GM12878 (cell line): ENCODE data around the gene CDC34. TPM values are rescaled to one million over a fixed set of nuclear protein-coding genes. Genes with fewer than 3 reads are reported as not detected.

ENCODE experiments used
- ATAC-seq: fragments of 200-7000 bp; cut with Tn5 transposase; 3 replicates; pipeline ENCODE4 v1.9.1; 2020; ENCODE audit warnings: mild to moderate bottlenecking, moderate library complexity
- Bru-seq: library from RNA; stranded (reverse); fragments of 400-500 nt; gene quantifications from one replicate; lab custom pipeline; 2021; lab: Mats Ljungman, UMichigan
- BruChase-seq, 2 experiments: library from RNA; stranded (reverse); fragments of 400-500 nt; gene quantifications; one replicate each; lab custom pipeline; 2021; lab: Mats Ljungman, UMichigan
- BruUV-seq: library from RNA; stranded (reverse); fragments of 400-500 nt; replicated peaks from 2 replicates; lab custom pipeline; 2021; lab: Mats Ljungman, UMichigan
- CTCF ChIA-PET: fragments of 300-600 bp; sonication (Branson Sonifier 250); formaldehyde crosslinking; extraction: SDS; loops from one replicate; lab custom pipeline; 2021; ENCODE audit warnings: inconsistent platforms; lab: Yijun Ruan, JAX
- POLR2A ChIA-PET: fragments of 350-600 bp; formaldehyde crosslinking; extraction: SDS; loops from one replicate; lab custom pipeline; 2021; ENCODE audit warnings: inconsistent platforms; lab: Charles Lee
- RAD21 ChIA-PET: fragments of 300-600 bp; sonication (Branson Sonifier 250); formaldehyde crosslinking; loops from one replicate; lab custom pipeline; 2023; ENCODE audit warnings: antibody characterized with exemption; ENCODE audit not compliant: unreplicated experiment; lab: Charles Lee
- SMC1A ChIA-PET: fragments of 300-600 bp; sonication (Branson Sonifier 250); formaldehyde crosslinking; loops from one replicate; lab custom pipeline; 2023; ENCODE audit not compliant: unreplicated experiment, uncharacterized antibody; lab: Charles Lee
- DNase-seq: peaks from one replicate; pipeline ENCODE4 v3.0.0-alpha.2; 2011; ENCODE audit warnings: low read depth, low spot score
- FAIRE-seq: peaks from 3 replicates; lab custom pipeline; 2011; peaks lifted over from hg19 to GRCh38; lab: Jason Lieb, UNC
- H2AFZ ChIP-seq: 2 replicates; pipeline ENCODE4 v1.6.0; 2011; ENCODE audit warnings: low read depth, low read length, control low read depth; ENCODE audit not compliant: control insufficient read depth
- H3K27ac ChIP-seq: 2 replicates; pipeline ENCODE4 v1.5.1; 2011; ENCODE audit warnings: control low read depth; ENCODE audit not compliant: control insufficient read depth, insufficient read depth
- H3K27me3 ChIP-seq, 2 experiments: replicated peaks in 1 of 2; 2 replicates each; pipeline versions ENCODE4 v1.6.0 to v1.6.1; 2011; ENCODE audit warnings: low read length in 1 of 2; ENCODE audit not compliant: control insufficient read depth in 2 of 2, insufficient read depth in 2 of 2
- H3K36me3 ChIP-seq, 2 experiments: 2 replicates each; pipeline ENCODE4 v1.5.1; 2011; ENCODE audit warnings: low read length in 1 of 2; ENCODE audit not compliant: control insufficient read depth in 2 of 2, insufficient read depth in 2 of 2
- H3K4me1 ChIP-seq: 2 replicates; pipeline ENCODE4 v1.6.1; 2011; ENCODE audit warnings: mild to moderate bottlenecking, low read length, moderate library complexity, mixed read lengths; ENCODE audit not compliant: control insufficient read depth, insufficient read depth
- H3K4me2 ChIP-seq: 2 replicates; pipeline ENCODE4 v1.6.0; 2011; ENCODE audit warnings: control low read depth; ENCODE audit not compliant: control insufficient read depth, insufficient read depth
- H3K4me3 ChIP-seq: fragments of 200-600 bp; sonication (generic); 2 replicates; pipeline ENCODE4 v1.5.1; 2016
- H3K79me2 ChIP-seq: 2 replicates; pipeline ENCODE4 v1.6.0; 2011; ENCODE audit warnings: low read length; ENCODE audit not compliant: control insufficient read depth, insufficient read depth
- H3K9ac ChIP-seq: 2 replicates; pipeline ENCODE4 v1.8.0; 2011; ENCODE audit warnings: low read length, control low read depth, mixed read lengths; ENCODE audit not compliant: control insufficient read depth, insufficient read depth
- H3K9me3 ChIP-seq: replicated peaks from 3 replicates; pipeline ENCODE4 v1.5.1; 2011; ENCODE audit warnings: mild to moderate bottlenecking, low read length; ENCODE audit not compliant: control insufficient read depth, insufficient read depth
- H4K20me1 ChIP-seq: 2 replicates; pipeline ENCODE4 v1.6.0; 2011; ENCODE audit not compliant: control insufficient read depth, insufficient read depth
- BACH1 ChIP-seq: fragments of 450-650 bp; IDR thresholded peaks from 2 replicates; pipeline ENCODE4 v1.6.1; 2017; ENCODE audit warnings: mild to moderate bottlenecking, borderline replicate concordance
- BCL11A ChIP-seq: IDR thresholded peaks from 2 replicates; pipeline ENCODE4 v1.6.1; 2011; ENCODE audit warnings: low read depth, low read length
- CREB1 ChIP-seq: IDR thresholded peaks from 2 replicates; pipeline ENCODE4 v1.6.1; 2012; ENCODE audit warnings: low read depth, mild to moderate bottlenecking, inconsistent platforms
- DPF2 ChIP-seq: fragments of 450-650 bp; IDR thresholded peaks from 2 replicates; pipeline ENCODE4 v1.6.1; 2017; ENCODE audit warnings: mild to moderate bottlenecking
- EP300 ChIP-seq, 2 experiments: fragments of 150-350 bp in 1 of 2; IDR thresholded peaks; 2 replicates each; pipeline ENCODE4 v1.6.1; 2011 to 2012; ENCODE audit warnings: low read depth in 2 of 2, low read length in 2 of 2, borderline replicate concordance in 1 of 2, improper control_type of control experiment in 1 of 2, inconsistent platforms in 1 of 2; ENCODE audit not compliant: control insufficient read depth in 1 of 2
- EZH2 ChIP-seq: IDR thresholded peaks from 2 replicates; pipeline ENCODE4 v1.6.1; 2012; ENCODE audit warnings: low read depth, mild to moderate bottlenecking, control low read depth, inconsistent platforms, low read length, borderline replicate concordance; ENCODE audit not compliant: control insufficient read depth
- FOXM1 ChIP-seq: IDR thresholded peaks from 2 replicates; pipeline ENCODE4 v1.6.1; 2012; ENCODE audit warnings: low read depth, mild to moderate bottlenecking, inconsistent platforms, low read length, moderate library complexity
- GATAD2B ChIP-seq: fragments of 450-650 bp; conservative IDR thresholded peaks from 2 replicates; pipeline ENCODE4 v1.6.1; 2017; ENCODE audit warnings: low read depth, mild to moderate bottlenecking, moderate library complexity
- NBN ChIP-seq: fragments of 450-650 bp; IDR thresholded peaks from 2 replicates; pipeline ENCODE4 v1.6.1; 2016
- NKRF ChIP-seq: fragments of 450-650 bp; conservative IDR thresholded peaks from 2 replicates; pipeline ENCODE4 v1.6.1; 2017; ENCODE audit warnings: mild to moderate bottlenecking, moderate library complexity
- POLR2A ChIP-seq: IDR thresholded peaks from 2 replicates; pipeline ENCODE4 v1.6.1; 2011; ENCODE audit warnings: low read depth, mild to moderate bottlenecking, low read length
- RCOR1 ChIP-seq: conservative IDR thresholded peaks from 2 replicates; pipeline ENCODE4 v1.6.1; 2012; ENCODE audit warnings: low read depth, low read length, improper control_type of control experiment
- SUPT20H ChIP-seq: IDR thresholded peaks from 2 replicates; pipeline ENCODE4 v1.6.1; 2011; ENCODE audit warnings: low read depth, mild to moderate bottlenecking, low read length, moderate library complexity, borderline replicate concordance; ENCODE audit not compliant: control insufficient read depth
- SUZ12 ChIP-seq: fragments of 200-600 bp; sonication (generic); IDR thresholded peaks from one replicate; pipeline ENCODE4 v1.6.1; 2018; ENCODE audit warnings: antibody characterized with exemption, mild to moderate bottlenecking; ENCODE audit not compliant: unreplicated experiment
- TARDBP ChIP-seq: IDR thresholded peaks from 2 replicates; pipeline ENCODE4 v1.6.1; 2016; ENCODE audit warnings: borderline replicate concordance
- USF1 ChIP-seq: IDR thresholded peaks from 2 replicates; pipeline ENCODE4 v1.6.1; 2011; ENCODE audit warnings: borderline replicate concordance, low read depth, mild to moderate bottlenecking, moderate library complexity, mixed read lengths, low read length; ENCODE audit not compliant: insufficient read depth; ENCODE audit errors: extremely low read length
- WGBS: methylation state at CpG from one replicate; pipeline ENCODE4 v1.1.6; 2016; ENCODE audit warnings: low lambda C conversion rate; ENCODE audit not compliant: insufficient replicate concordance, insufficient coverage; ENCODE audit errors: missing lambda C conversion rate; 5-methylcytosine and 5-hydroxymethylcytosine counted together
- in situ Hi-C: fragments of 300-500 bp; cut with MboI; formaldehyde crosslinking; loops from 9 replicates; pipeline ENCODE4 v1.14.3; 2018; ENCODE audit warnings: mixed read lengths
- intact Hi-C: fragments of 100-400 bp; cut with micrococcal nuclease; formaldehyde crosslinking; loops from one replicate; pipeline ENCODE4 v1.14.2; 2022; ENCODE audit not compliant: unreplicated experiment
- long read RNA-seq, 2 experiments: library from polyadenylated mRNA; unstranded; transcript quantifications; one replicate each; pipeline ENCODE4 v2.0.0, GENCODE V29; 2019 to 2020
- polyA minus RNA-seq, 3 experiments: library from RNA; depleted of rRNA, polyadenylated mRNA; stranded (reverse); fragments of >200 nt; gene quantifications; 2 replicates each; pipeline ENCODE4 v1.2.3, GENCODE V29; 2011
- polyA plus RNA-seq, 11 experiments: library from polyadenylated mRNA; depleted of rRNA in 4 of 11; unstranded in 6 of 11; stranded (reverse) in 5 of 11; fragments of >200 nt; fragmentation: Nextera tagmentation in 4 of 11; fragmentation: Illumina TruSeq in 1 of 11; extraction: Ambion mirVana in 4 of 11; extraction: Trizol in 1 of 11; gene quantifications; 1 replicate in 1 of 11; 2 replicates in 10 of 11; pipeline versions ENCODE4 v1.2.1 to v1.2.3, GENCODE V29; 2011 to 2016; ENCODE audit warnings: inconsistent platforms in 2 of 11, missing spikeins in 2 of 11, low read depth in 1 of 11
- total RNA-seq, 4 experiments: library from RNA; depleted of rRNA in 3 of 4; stranded (reverse); fragments of >200 nt in 3 of 4; fragmentation: Illumina TruSeq in 1 of 4; extraction: Trizol in 1 of 4; gene quantifications; 2 replicates each; pipeline versions ENCODE4 v1.2.1 to v1.2.3, GENCODE V29; 2013 to 2021

The CDC34 gene
- 16.2 and 17.0 TPM in 2 replicates for total RNA-seq (2013; cell fraction: nucleolus; rRNA removed)
- total RNA-seq (2014; rRNA removed) (48.9 and 50.5 TPM in 2 replicates), total RNA-seq (2014; rRNA removed; fragmentation: Illumina TruSeq; extraction: Trizol) (17.6 and 18.5 TPM in 2 replicates), total RNA-seq (2021) (41.4 and 41.9 TPM in 2 replicates), polyA plus RNA-seq (2011; rRNA removed) (14.6 and 38.5 TPM in 2 replicates), polyA plus RNA-seq (2014; fragmentation: Illumina TruSeq; extraction: Trizol) (5.9 and 14.9 TPM in 2 replicates), polyA plus RNA-seq (2014; fragmentation: Nextera tagmentation; extraction: Ambion mirVana) (1 to 10 TPM in 1 of 2 experiments, under 1 TPM in 1; 0.31 to 1.3 TPM), polyA plus RNA-seq (2014; rRNA removed) (43.8 and 49.3 TPM in 2 replicates), polyA plus RNA-seq (2016; fragmentation: Nextera tagmentation; extraction: Ambion mirVana) (10 to 100 TPM in 1 of 2 experiments, 1 to 10 TPM in 1; 6.9 to 41.1 TPM), polyA minus RNA-seq (2011; rRNA and poly(A)+ RNA removed) (10.9 and 19.3 TPM in 2 replicates), Bru-seq, nascent RNA (percentile 63 among the genes with signal in this experiment), BruChase-seq, experiment 1, labeled RNA remaining after a 6-hour chase (percentile 75 among the genes with signal in this experiment), BruChase-seq, experiment 2, labeled RNA remaining after a 2-hour chase (percentile 73 among the genes with signal in this experiment)
- polyA plus RNA-seq (2011; ENCODE audit: low read depth), result 7.5 TPM
- 36.8 and 52.4 TPM in 2 replicates for polyA plus RNA-seq (2011; cell fraction: cytosol; rRNA removed)
- polyA plus RNA-seq (2011; cell fraction: nucleus; rRNA removed), result 41.4 and 53.6 TPM in 2 replicates
- 22.7 and 23.7 TPM in 2 replicates for polyA plus RNA-seq (2012)
- polyA minus RNA-seq (2011; cell fraction: cytosol; rRNA and poly(A)+ RNA removed), result 11.0 and 15.9 TPM in 2 replicates
- 6.5 and 9.4 TPM in 2 replicates for polyA minus RNA-seq (2011; cell fraction: nucleus; rRNA and poly(A)+ RNA removed)
- long read RNA-seq, experiment 1, partial matches to known transcripts, result 0 of 5 reads
- long read RNA-seq, experiment 1, other reads (novel, unspliced or antisense), result 1 of 5 reads
- long read RNA-seq, experiment 2, partial matches to known transcripts, result 1 of 3 reads
- long read RNA-seq, experiment 2, other reads (novel, unspliced or antisense), result 2 of 3 reads

- Histone ChIP-seq H3K9ac (peak within 1 kb of the TSS; percentile 88), H3K36me3 (peaks cover 0 to 5% of the 10 kb centered on the region in 2 experiments; a peak in 3 of 4 replicates), H3K27me3 (no peaks in the 10 kb centered on the region), H3K4me2 (peak within 1 kb of the TSS; percentile 89), H3K4me1 (peaks cover 8% of the 10 kb centered on the region), H3K4me3 (peak within 1 kb of the TSS; percentile 97), H4K20me1 (no peaks in the 10 kb centered on the region), H3K27ac (peak within 1 kb of the TSS; percentile 65), H3K9me3 (no peaks in the 10 kb centered on the region; the same call in 2 of the 3 replicates), H3K79me2 (peaks cover 27% of the 10 kb centered on the region), H2AFZ (peak within 1 kb of the TSS; percentile 99)
- SMC1A ChIA-PET, result interaction anchor here (0.6 to 2.9 kb wide), 5 partner anchors 21 to 191 kb away, joined by 3 to 20 read pairs (median 3); no protein-coding TSS in a partner anchor
- CTCF ChIA-PET, result interaction anchor here (0.7 to 7.4 kb wide), 10 partner anchors 11 to 75 kb away, joined by 3 to 42 read pairs (median 4); partner anchors contain the start of gene TPGS1
- POLR2A ChIA-PET, result interaction anchor here (0.6 to 2.9 kb wide), 6 partner anchors 21 to 148 kb away, joined by 3 to 13 read pairs (median 6); partner anchors contain the start of gene TPGS1
- 1% methylated on average over 43 of the region's 84 CpGs for WGBS
- intact Hi-C loops, result loop anchor here (5.0 kb wide), 1 partner anchor 40 kb away; the partner anchor contains the start of gene BSG
- no peak for DNase-seq
- ATAC-seq, result peak; percentile 18
- RAD21 ChIA-PET, result interaction anchor here (2.1 to 2.4 kb wide), 3 partner anchors 21 to 43 kb away, joined by 7 to 17 read pairs (median 10); no protein-coding TSS in a partner anchor
- in situ Hi-C loops, result no loop called here
- no TSS peak for BruUV-seq
- FAIRE-seq, result no peak
- TF ChIP-seq EZH2 (no peak), BCL11A (no peak), POLR2A (peak; percentile 80), GATAD2B (no peak; the same call in 1 of the 2 replicates), DPF2 (no peak), SUZ12 (no peak), CREB1 (no peak), FOXM1 (no peak), NKRF (0 out of 2 replicates have a peak, but pooled peaks have one; percentile 18), EP300 (IDR thresholded peaks at IDR 0.05; ENCODE audit: borderline replicate concordance in 1 of 2, control insufficient read depth in 1 of 2, low read depth in 2 of 2, low read length in 2 of 2) (no peak), TARDBP (no peak), BACH1 (0 out of 2 replicates have a peak, but pooled peaks have one; percentile 51), USF1 (no peak), NBN (no peak), SUPT20H (no peak), RCOR1 (no peak)
Observed at GRCh38 chr19:531753-532560, at the start of gene CDC34. TSS of gene CDC34 (plus strand) at chr19:531760. CDS start at chr19:531932, 172 bp downstream.
